Astrocyte (in vitro differentiated cells and primary cell): ENCODE measurements around the gene SCUBE3. TPM values are rescaled to one million over a fixed set of nuclear protein-coding genes. Genes with fewer than 3 reads are reported as not detected.

Experiments
- DNase-seq: peaks from one replicate; pipeline ENCODE4 v3.0.0-alpha.2; 2010; ENCODE audit warnings: low read depth
- FAIRE-seq: peaks from 2 replicates; lab custom pipeline; 2011; peaks lifted over from hg19 to GRCh38; lab: Jason Lieb, UNC
- H2AFZ ChIP-seq: 2 replicates; pipeline ENCODE4 v1.6.0; 2012; ENCODE audit warnings: low read depth, low read length, inconsistent platforms
- H3K27ac ChIP-seq: 2 replicates; pipeline ENCODE4 v1.5.1; 2011; ENCODE audit warnings: low read depth, low read length, inconsistent platforms
- H3K27me3 ChIP-seq: 2 replicates; pipeline ENCODE4 v1.6.0; 2011; ENCODE audit warnings: low read length, inconsistent platforms; ENCODE audit not compliant: insufficient read depth
- H3K36me3 ChIP-seq: 2 replicates; pipeline ENCODE4 v1.5.1; 2011; ENCODE audit warnings: low read length, inconsistent platforms; ENCODE audit not compliant: insufficient read depth
- H3K4me1 ChIP-seq: 2 replicates; pipeline ENCODE4 v1.5.1; 2011; ENCODE audit warnings: low read length, inconsistent platforms; ENCODE audit not compliant: insufficient read depth
- H3K4me2 ChIP-seq: 2 replicates; pipeline ENCODE4 v1.6.0; 2012; ENCODE audit warnings: low read length, inconsistent platforms
- H3K4me3 ChIP-seq: 2 replicates; pipeline ENCODE4 v1.5.1; 2011; ENCODE audit warnings: low read depth, mild to moderate bottlenecking, low read length, inconsistent platforms; ENCODE audit not compliant: insufficient read depth
- H3K79me2 ChIP-seq: 2 replicates; pipeline ENCODE4 v1.6.0; 2012; ENCODE audit warnings: mild to moderate bottlenecking, low read length, inconsistent platforms; ENCODE audit not compliant: insufficient read depth
- H3K9ac ChIP-seq: 2 replicates; pipeline ENCODE4 v1.6.0; 2012; ENCODE audit warnings: mild to moderate bottlenecking, low read length, inconsistent platforms
- H3K9me3 ChIP-seq: 2 replicates; pipeline ENCODE4 v1.5.1; 2012; ENCODE audit warnings: low read depth, mild to moderate bottlenecking, low read length, inconsistent platforms; ENCODE audit not compliant: insufficient read depth
- H4K20me1 ChIP-seq: 2 replicates; pipeline ENCODE4 v1.6.0; 2012; ENCODE audit warnings: low read length, inconsistent platforms; ENCODE audit not compliant: insufficient read depth
- H3K27ac Mint-ChIP-seq: one replicate; pipeline ENCODE4 v1.8.0; 2021; ENCODE audit warnings: mild to moderate bottlenecking, mixed read lengths; ENCODE audit not compliant: unreplicated experiment
- H3K27me3 Mint-ChIP-seq: one replicate; pipeline ENCODE4 v1.8.0; 2021; ENCODE audit warnings: low read depth, mixed read lengths; ENCODE audit not compliant: unreplicated experiment
- H3K36me3 Mint-ChIP-seq: one replicate; pipeline ENCODE4 v1.8.0; 2021; ENCODE audit warnings: low read depth, mixed read lengths; ENCODE audit not compliant: unreplicated experiment
- H3K4me1 Mint-ChIP-seq: one replicate; pipeline ENCODE4 v1.8.0; 2021; ENCODE audit warnings: low read depth, mixed read lengths; ENCODE audit not compliant: unreplicated experiment
- H3K4me3 Mint-ChIP-seq: one replicate; pipeline ENCODE4 v1.8.0; 2021; ENCODE audit warnings: mild to moderate bottlenecking, moderate library complexity, mixed read lengths; ENCODE audit not compliant: unreplicated experiment
- H3K9me3 Mint-ChIP-seq: one replicate; pipeline ENCODE4 v1.8.0; 2021; ENCODE audit warnings: mild to moderate bottlenecking, mixed read lengths; ENCODE audit not compliant: unreplicated experiment
- CTCF ChIP-seq: IDR thresholded peaks from 2 replicates; pipeline ENCODE4 v1.5.1; 2011; ENCODE audit warnings: low read depth, mild to moderate bottlenecking, inconsistent platforms, low read length, moderate library complexity; ENCODE audit not compliant: insufficient read depth
- EZH2 ChIP-seq: IDR thresholded peaks from 2 replicates; pipeline ENCODE4 v1.6.1; 2012; ENCODE audit warnings: mild to moderate bottlenecking, low read length, inconsistent platforms; ENCODE audit not compliant: insufficient read depth
- total RNA-seq: library from RNA; stranded (reverse); gene quantifications from 2 replicates; pipeline ENCODE4 v1.2.1, GENCODE V29; 2021

Gene SCUBE3
- total RNA-seq, 1 donor from 2014 or later = 10.1 TPM

- Histone ChIP-seq H3K9ac (no peak overlapping the region), H3K4me3 (no peak overlapping the region), H2AFZ (no peak overlapping the region), H3K9me3 (no peaks in the 10 kb centered on the region), H3K27ac (no peak overlapping the region), H3K4me1 (no peaks in the 10 kb centered on the region), H3K36me3 (no peaks in the 10 kb centered on the region), H3K79me2 (no peaks in the 10 kb centered on the region), H4K20me1 (no peaks in the 10 kb centered on the region), H3K4me2 (no peak overlapping the region), H3K27me3 (no peaks in the 10 kb centered on the region)
- Mint-ChIP-seq H3K4me1 (no peaks in the 10 kb centered on the region), H3K27me3 (no peaks in the 10 kb centered on the region), H3K27ac (no peak overlapping the region), H3K9me3 (peaks cover 2% of the 10 kb centered on the region), H3K36me3 (no peaks in the 10 kb centered on the region), H3K4me3 (no peak overlapping the region)
- DNase-seq (no peak), FAIRE-seq (no peak)
- TF ChIP-seq EZH2 = no peak
- TF ChIP-seq CTCF = no peak
Measured at GRCh38 chr6:35194390-35194789, 19.4 kb upstream of the SCUBE3 start.

GRCh38 chr6:35195120-35195780, 18.5 kb upstream of the SCUBE3 start:
- H3K36me3 ChIP-seq = no peaks in the 10 kb centered on the region
- FAIRE-seq (no peak), DNase-seq (no peak)
- H3K4me2 ChIP-seq = no peak overlapping the region
- Mint-ChIP-seq H3K9me3 (peaks cover 2% of the 10 kb centered on the region), H3K4me1 (no peaks in the 10 kb centered on the region), H3K27ac (no peak overlapping the region), H3K4me3 (no peak overlapping the region), H3K36me3 (no peaks in the 10 kb centered on the region), H3K27me3 (no peaks in the 10 kb centered on the region)
- TF ChIP-seq EZH2 = no peak
- no peak for TF ChIP-seq CTCF
- no peak overlapping the region for H2AFZ ChIP-seq
- no peak overlapping the region for H3K27ac ChIP-seq
- no peak overlapping the region for H3K9ac ChIP-seq
- no peaks in the 10 kb centered on the region for H4K20me1 ChIP-seq
- H3K4me3 ChIP-seq = no peak overlapping the region
- H3K27me3 ChIP-seq = no peaks in the 10 kb centered on the region
- H3K4me1 ChIP-seq = peaks cover 3% of the 10 kb centered on the region
- H3K9me3 ChIP-seq = no peaks in the 10 kb centered on the region
- H3K79me2 ChIP-seq = no peaks in the 10 kb centered on the region

- no peak overlapping the region for H3K4me3 ChIP-seq
- no peak overlapping the region for H3K27ac ChIP-seq
- H3K27me3 ChIP-seq = no peaks in the 10 kb centered on the region
- peaks cover 3% of the 10 kb centered on the region for H3K4me1 ChIP-seq
- TF ChIP-seq CTCF (no peak), EZH2 (no peak)
- H3K4me3 Mint-ChIP-seq = no peak overlapping the region
- no peak for FAIRE-seq
- H3K9ac ChIP-seq = peak overlapping the region; percentile 54
- no peak overlapping the region for H3K27ac Mint-ChIP-seq
- H3K4me2 ChIP-seq = peak overlapping the region; percentile 78
- H3K36me3 Mint-ChIP-seq = no peaks in the 10 kb centered on the region
- peaks cover 2% of the 10 kb centered on the region for H3K9me3 Mint-ChIP-seq
- no peaks in the 10 kb centered on the region for H3K4me1 Mint-ChIP-seq
- peaks cover 3% of the 10 kb centered on the region for H3K27me3 Mint-ChIP-seq
- no peaks in the 10 kb centered on the region for H4K20me1 ChIP-seq
- H3K36me3 ChIP-seq = no peaks in the 10 kb centered on the region
- DNase-seq = no peak
- H3K9me3 ChIP-seq = no peaks in the 10 kb centered on the region
- H3K79me2 ChIP-seq = no peaks in the 10 kb centered on the region
- peak overlapping the region; percentile 18 for H2AFZ ChIP-seq
Measured at GRCh38 chr6:35197196-35197595, 16.6 kb upstream of the SCUBE3 start.
